A549 (cell line): ENCODE results near the gene CTRL. TPM values are rescaled to one million over a fixed set of nuclear protein-coding genes. Genes with fewer than 3 reads are reported as not detected.

ENCODE experiments used
- ATAC-seq, 2 experiments: fragments of 200-7000 bp in 1 of 2; fragments of >200 bp in 1 of 2; cut with Nextera tagmentation in 1 of 2; cut with Tn5 transposase in 1 of 2; 3 replicates each; pipeline versions ENCODE4 v1.8.0 to v1.9.1; 2018 to 2020; ENCODE audit warnings: mild to moderate bottlenecking in 1 of 2, moderate library complexity in 1 of 2
- CTCF ChIA-PET: fragments of 300-600 bp; sonication (Branson Sonifier 250); formaldehyde crosslinking; extraction: SDS; loops from one replicate; lab custom pipeline; 2021; ENCODE audit warnings: antibody characterized with exemption, inconsistent platforms; lab: Yijun Ruan, JAX
- POLR2A ChIA-PET: fragments of 350-600 bp; formaldehyde crosslinking; extraction: SDS; loops from one replicate; lab custom pipeline; 2021; ENCODE audit warnings: antibody characterized with exemption, inconsistent platforms; lab: Yijun Ruan, JAX
- DNase-seq, 2 experiments: peaks; one replicate each; pipeline versions ENCODE4 v3.0.0 to v3.0.0-alpha.2; 2011 to 2016; ENCODE audit warnings: low read depth in 1 of 2, low spot score in 1 of 2
- FAIRE-seq: peaks from 2 replicates; lab custom pipeline; 2011; peaks lifted over from hg19 to GRCh38; lab: Jason Lieb, UNC
- H3K27ac ChIP-seq, 2 experiments: fragments of >200 bp; sonication (Bioruptor Twin); formaldehyde crosslinking; 3 replicates each; pipeline ENCODE4 v1.5.1; 2016 to 2017
- H3K4me1 ChIP-seq: fragments of >200 bp; sonication (Bioruptor Twin); formaldehyde crosslinking; 3 replicates; pipeline ENCODE4 v1.6.1; 2016
- H3K4me2 ChIP-seq: fragments of >200 bp; sonication (Bioruptor Twin); formaldehyde crosslinking; 3 replicates; pipeline ENCODE4 v1.6.1; 2016
- H3K4me3 ChIP-seq: fragments of >200 bp; sonication (Bioruptor Twin); formaldehyde crosslinking; 3 replicates; pipeline ENCODE4 v1.5.1; 2016
- H3K9me3 ChIP-seq: fragments of >200 bp; sonication (Bioruptor Twin); formaldehyde crosslinking; 3 replicates; pipeline ENCODE4 v1.6.1; 2016
- CBX2 ChIP-seq: fragments of 200-600 bp; sonication (generic); IDR thresholded peaks from 2 replicates; pipeline ENCODE4 v1.6.1; 2016; ENCODE audit warnings: low read depth, mild to moderate bottlenecking, borderline replicate concordance
- CHD4 ChIP-seq: fragments of 200-600 bp; sonication (generic); IDR thresholded peaks from 2 replicates; pipeline ENCODE4 v1.6.1; 2016; ENCODE audit warnings: antibody characterized with exemption, mild to moderate bottlenecking, borderline replicate concordance
- EHF ChIP-seq: fragments of 250-450 bp; sonication (Bioruptor Pico); IDR thresholded peaks from 2 replicates; pipeline ENCODE4 v1.5.0; 2020; ENCODE audit warnings: mild to moderate bottlenecking
- GATA3 ChIP-seq: IDR thresholded peaks from 2 replicates; pipeline ENCODE4 v1.6.1; 2012; ENCODE audit warnings: borderline replicate concordance
- HEYL ChIP-seq: fragments of 250-450 bp; sonication (Bioruptor Pico); IDR thresholded peaks from 2 replicates; pipeline ENCODE4 v1.8.0; 2021; ENCODE audit warnings: mild to moderate bottlenecking, moderate library complexity
- HOXB5 ChIP-seq: fragments of 250-450 bp; sonication (Bioruptor Pico); IDR thresholded peaks from 2 replicates; pipeline ENCODE4 v1.5.0; 2020; ENCODE audit warnings: mild to moderate bottlenecking, moderate library complexity
- JUN ChIP-seq, 2 experiments: fragments of >200 bp; sonication (Bioruptor Twin); formaldehyde crosslinking; IDR thresholded peaks; 2 replicates in 1 of 2; 3 replicates in 1 of 2; pipeline ENCODE4 v1.6.1; 2016 to 2017
- JUNB ChIP-seq: fragments of >200 bp; sonication (Bioruptor Twin); formaldehyde crosslinking; IDR thresholded peaks from 2 replicates; pipeline ENCODE4 v1.6.1; 2016
- KDM1A ChIP-seq: fragments of 200-600 bp; sonication (generic); IDR thresholded peaks from 2 replicates; pipeline ENCODE4 v1.6.1; 2016; ENCODE audit warnings: low read depth, mild to moderate bottlenecking
- NFE2L2 ChIP-seq: fragments of 150-350 bp; conservative IDR thresholded peaks from 2 replicates; pipeline ENCODE4 v1.6.1; 2014; ENCODE audit warnings: low read length
- NPAS2 ChIP-seq: fragments of 250-450 bp; sonication (Bioruptor Pico); IDR thresholded peaks from 2 replicates; pipeline ENCODE4 v1.8.0; 2022; ENCODE audit warnings: mild to moderate bottlenecking, moderate library complexity, borderline replicate concordance
- NR3C1 ChIP-seq: fragments of >200 bp; sonication (Bioruptor Twin); formaldehyde crosslinking; IDR thresholded peaks from 3 replicates; pipeline ENCODE4 v1.6.1; 2017
- POLR2AphosphoS2 ChIP-seq: conservative IDR thresholded peaks from 2 replicates; pipeline ENCODE4 v1.6.1; 2012; ENCODE audit warnings: low read length, improper control_type of control experiment, inconsistent platforms
- RARB ChIP-seq: fragments of 250-450 bp; sonication (Bioruptor Pico); IDR thresholded peaks from 2 replicates; pipeline ENCODE4 v1.8.0; 2021; ENCODE audit warnings: mild to moderate bottlenecking, moderate library complexity
- RFX5 ChIP-seq: fragments of 450-650 bp; IDR thresholded peaks from 2 replicates; pipeline ENCODE4 v1.7.1; 2014; ENCODE audit warnings: antibody characterized with exemption, mild to moderate bottlenecking, moderate library complexity
- RNF2 ChIP-seq: fragments of 200-600 bp; sonication (generic); IDR thresholded peaks from 2 replicates; pipeline ENCODE4 v1.6.1; 2016; ENCODE audit warnings: low read depth, mild to moderate bottlenecking, antibody characterized with exemption, moderate library complexity, borderline replicate concordance
- SMC3 ChIP-seq: fragments of >200 bp; sonication (Bioruptor Twin); formaldehyde crosslinking; IDR thresholded peaks from 3 replicates; pipeline ENCODE4 v1.6.1; 2018; ENCODE audit warnings: inconsistent platforms
- ZFP36 ChIP-seq: fragments of 450-650 bp; IDR thresholded peaks from 2 replicates; pipeline ENCODE4 v1.6.1; 2014; ENCODE audit warnings: borderline replicate concordance; ENCODE audit not compliant: partially characterized antibody
- ZNF302 ChIP-seq: fragments of 250-450 bp; sonication (Bioruptor Pico); IDR thresholded peaks from 2 replicates; pipeline ENCODE4 v1.9.0; 2021; ENCODE audit warnings: inconsistent platforms, mild to moderate bottlenecking, moderate library complexity
- WGBS: methylation state at CpG from one replicate; pipeline ENCODE4 v1.1.6; 2017; ENCODE audit errors: missing lambda C conversion rate; 5-methylcytosine and 5-hydroxymethylcytosine counted together
- polyA plus RNA-seq, 4 experiments: library from polyadenylated mRNA; depleted of rRNA in 3 of 4; stranded (reverse); fragments of >200 nt; fragmentation: RNase III in 1 of 4; extraction: RNeasy Plus Mini Kit Qiagen cat#74134 plus additional on column Dnase treatment in 1 of 4; gene quantifications; 2 replicates in 3 of 4; 3 replicates in 1 of 4; pipeline ENCODE4 v1.2.3, GENCODE V29; 2011 to 2017
- TF ChIP-seq, protein P1 (sequence below): IDR thresholded peaks from 2 replicates; pipeline ENCODE4 v1.6.1; 2012
- TF ChIP-seq, protein P2 (sequence below): fragments of 150-350 bp; IDR thresholded peaks from 2 replicates; pipeline ENCODE4 v1.6.1; 2014; ENCODE audit warnings: low read depth, mild to moderate bottlenecking, low read length
- TF ChIP-seq, protein P3 (sequence below): IDR thresholded peaks from 2 replicates; pipeline ENCODE4 v1.6.1; 2012; ENCODE audit warnings: low read depth, borderline replicate concordance

The CTRL gene
- polyA plus RNA-seq, 2 of the 4 experiments (the other 2 are of a cell fraction), result 0.92 to 3.6 TPM

DNA sequence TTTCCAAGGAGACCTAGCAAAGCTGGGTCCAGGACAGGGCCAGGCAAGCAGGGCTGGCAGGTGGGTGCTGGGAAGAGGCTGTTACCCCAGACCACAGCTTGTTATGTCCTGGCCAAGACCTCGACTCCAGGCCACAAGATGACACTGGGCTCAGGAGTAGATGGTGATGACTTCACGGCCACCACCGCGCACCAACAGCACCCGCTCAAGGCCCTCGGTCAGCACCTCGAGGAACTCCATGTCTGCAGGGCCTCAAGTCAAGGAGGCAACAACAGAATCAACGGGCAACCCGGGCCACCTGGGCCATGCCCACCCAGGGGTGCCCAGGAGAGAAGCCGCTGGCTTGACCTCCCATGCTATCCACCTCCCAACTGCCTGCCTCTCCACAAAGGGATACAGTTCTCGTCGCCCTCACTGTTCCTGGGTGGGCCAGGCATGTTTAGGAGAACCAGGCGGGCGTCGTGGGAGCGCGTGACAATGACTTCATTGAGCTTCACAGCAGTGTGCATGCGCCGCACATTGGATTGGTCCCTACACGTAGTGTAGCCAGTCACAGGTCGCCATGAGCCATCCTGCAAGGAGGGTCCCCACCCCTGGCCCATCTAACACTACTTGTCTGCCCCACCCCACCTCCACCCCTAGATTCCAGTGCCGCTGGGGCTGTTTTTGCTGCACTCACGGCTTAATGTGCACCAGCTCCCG is 13.2 kb upstream of the CTRL start:
- CTCF ChIA-PET, result interaction anchor here (0.5 to 6.3 kb wide), 5 partner anchors 9 to 120 kb away, joined by 3 to 29 read pairs (median 4); partner anchors contain the start of gene PSMB10
- Histone ChIP-seq H3K4me1 (no peaks in the 10 kb centered on the region), H3K4me3 (no peak overlapping the region), H3K27ac (no peak overlapping the region), H3K4me2 (no peak overlapping the region), H3K9me3 (no peaks in the 10 kb centered on the region)
- ATAC-seq (no peak), FAIRE-seq (no peak), DNase-seq (no peak)
- WGBS, result 98% methylated on average over 15 of the region's 24 CpGs
- TF ChIP-seq RNF2, result no peak
- TF ChIP-seq, protein P1, sequence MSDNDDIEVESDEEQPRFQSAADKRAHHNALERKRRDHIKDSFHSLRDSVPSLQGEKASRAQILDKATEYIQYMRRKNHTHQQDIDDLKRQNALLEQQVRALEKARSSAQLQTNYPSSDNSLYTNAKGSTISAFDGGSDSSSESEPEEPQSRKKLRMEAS, result no peak
- TF ChIP-seq HOXB5 (CRISPR knock-in tag), result no peak
- TF ChIP-seq ZFP36, result no peak
- no peak for TF ChIP-seq NR3C1
- TF ChIP-seq JUN (IDR thresholded peaks at IDR 0.05), result no peak
- TF ChIP-seq KDM1A, result no peak
- TF ChIP-seq GATA3, result no peak
- no peak for TF ChIP-seq ZNF302 (CRISPR knock-in tag)
- TF ChIP-seq NPAS2 (CRISPR knock-in tag), result no peak
- TF ChIP-seq EHF (CRISPR knock-in tag), result no peak
- no peak for TF ChIP-seq CHD4
- no peak for TF ChIP-seq NFE2L2
- TF ChIP-seq SMC3, result no peak
- TF ChIP-seq JUNB, result no peak
- TF ChIP-seq, protein P2, sequence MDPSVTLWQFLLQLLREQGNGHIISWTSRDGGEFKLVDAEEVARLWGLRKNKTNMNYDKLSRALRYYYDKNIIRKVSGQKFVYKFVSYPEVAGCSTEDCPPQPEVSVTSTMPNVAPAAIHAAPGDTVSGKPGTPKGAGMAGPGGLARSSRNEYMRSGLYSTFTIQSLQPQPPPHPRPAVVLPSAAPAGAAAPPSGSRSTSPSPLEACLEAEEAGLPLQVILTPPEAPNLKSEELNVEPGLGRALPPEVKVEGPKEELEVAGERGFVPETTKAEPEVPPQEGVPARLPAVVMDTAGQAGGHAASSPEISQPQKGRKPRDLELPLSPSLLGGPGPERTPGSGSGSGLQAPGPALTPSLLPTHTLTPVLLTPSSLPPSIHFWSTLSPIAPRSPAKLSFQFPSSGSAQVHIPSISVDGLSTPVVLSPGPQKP, result no peak
- TF ChIP-seq POLR2AphosphoS2, result no peak
- POLR2A ChIA-PET, result interaction anchor here (1.4 kb wide), 1 partner anchor 9 kb away, joined by 5 read pairs; no protein-coding TSS in a partner anchor

DNA sequence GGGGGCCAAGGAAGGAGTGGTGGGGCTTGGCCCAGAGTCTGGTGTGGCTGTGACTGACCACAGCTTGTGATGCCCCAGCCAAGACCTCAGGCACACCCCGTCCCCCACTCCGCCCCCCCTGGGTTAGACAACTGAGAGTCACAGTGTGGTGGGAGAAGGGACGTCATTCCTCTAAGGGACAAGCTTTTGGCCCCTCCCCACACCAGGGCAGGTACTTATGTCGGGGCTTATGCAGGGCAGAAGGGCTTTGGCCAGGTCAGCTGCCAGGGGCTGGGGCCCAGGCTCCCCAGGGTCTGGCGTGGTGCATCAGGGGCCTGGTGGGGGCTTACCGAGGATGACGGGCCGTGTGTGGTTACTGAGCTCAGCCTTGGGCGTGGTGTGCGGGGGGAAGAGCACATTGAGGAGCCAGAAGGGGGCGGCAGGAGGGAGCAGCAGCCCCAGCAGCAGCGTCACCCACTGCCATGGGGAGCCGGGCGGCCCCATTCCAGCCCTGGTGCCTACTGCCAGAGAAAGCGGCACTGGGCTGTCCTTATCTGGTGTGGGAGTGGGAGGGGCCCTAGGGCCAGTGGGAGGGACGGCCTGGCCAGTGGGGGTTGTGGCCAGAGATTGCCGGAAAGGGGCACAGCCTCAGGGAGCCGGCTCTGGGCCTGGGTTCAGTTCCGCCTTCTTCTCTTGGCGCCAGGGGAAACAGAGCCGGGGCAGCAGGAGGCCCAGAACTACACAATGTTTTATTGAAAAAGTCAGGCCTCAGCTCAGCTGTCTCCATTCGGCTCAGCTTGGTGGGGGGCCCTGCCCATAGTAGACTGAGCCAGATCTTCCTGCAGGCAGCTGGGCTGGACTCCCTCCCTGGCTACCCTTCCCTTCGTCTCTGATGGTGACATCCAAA is 12.2 kb upstream of the CTRL start, which contains the start of gene LCAT:
Gene LCAT, minus strand, starts transcription at position 502 of the 886 bp plus-strand sequence. Its CDS starts 19 bp downstream, at position 483.
- CTCF ChIA-PET, result interaction anchor here (1.0 to 6.3 kb wide), 8 partner anchors 8 to 121 kb away, joined by 3 to 54 read pairs (median 5); partner anchors contain the start of gene PSMB10
- no peaks in the 10 kb centered on the region for H3K9me3 ChIP-seq
- no peak within 1 kb of the TSS for H3K4me3 ChIP-seq
- POLR2A ChIA-PET, result interaction anchor here (1.4 kb wide), 1 partner anchor 8 kb away, joined by 5 read pairs; no protein-coding TSS in a partner anchor
- no peak within 1 kb of the TSS for H3K27ac ChIP-seq
- WGBS, result 87% methylated on average over 21 of the region's 23 CpGs
- TF ChIP-seq RARB (CRISPR knock-in tag), result no peak
- TF ChIP-seq RFX5, result no peak
- TF ChIP-seq, protein P3, sequence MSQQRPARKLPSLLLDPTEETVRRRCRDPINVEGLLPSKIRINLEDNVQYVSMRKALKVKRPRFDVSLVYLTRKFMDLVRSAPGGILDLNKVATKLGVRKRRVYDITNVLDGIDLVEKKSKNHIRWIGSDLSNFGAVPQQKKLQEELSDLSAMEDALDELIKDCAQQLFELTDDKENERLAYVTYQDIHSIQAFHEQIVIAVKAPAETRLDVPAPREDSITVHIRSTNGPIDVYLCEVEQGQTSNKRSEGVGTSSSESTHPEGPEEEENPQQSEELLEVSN, result no peak
- no peak for TF ChIP-seq JUN (IDR thresholded peaks at IDR 0.05)
- no peak for TF ChIP-seq HEYL (CRISPR knock-in tag)
- TF ChIP-seq CBX2, result no peak
- TF ChIP-seq ZNF302 (CRISPR knock-in tag), result no peak
- TF ChIP-seq, protein P2, result no peak
- H3K4me2 ChIP-seq, result no peak within 1 kb of the TSS
- no peak; a peak in 1 of 6 replicates for ATAC-seq
- no peak for DNase-seq
- no peak for FAIRE-seq
- no peaks in the 10 kb centered on the region for H3K4me1 ChIP-seq
